NB4 (cell line): ENCODE data around the gene PARD3.
A peak's percentile ranks its signal among the peaks of the same experiment; 100 is the strongest.

Experiments used
- DNase-seq: peaks from one replicate; pipeline ENCODE4 v3.0.0; 2010; ENCODE audit warnings: low read depth
- H3K4me3 ChIP-seq: one replicate; pipeline ENCODE4 v1.5.1; 2011; ENCODE audit warnings: mild to moderate bottlenecking, low read depth, low read length, moderate library complexity
- CTCF ChIP-seq: IDR thresholded peaks from one replicate; pipeline ENCODE4 v1.5.1; 2012; ENCODE audit warnings: low read depth, low read length
- MAX ChIP-seq: IDR thresholded peaks from 2 replicates; pipeline ENCODE4 v1.6.1; 2011; ENCODE audit warnings: low read depth, low read length
- MYC ChIP-seq: IDR thresholded peaks from 2 replicates; pipeline ENCODE4 v1.6.1; 2011; ENCODE audit warnings: low read depth, low read length
- POLR2A ChIP-seq: IDR thresholded peaks from 2 replicates; pipeline ENCODE4 v1.6.1; 2011; ENCODE audit warnings: mild to moderate bottlenecking; ENCODE audit not compliant: insufficient read length; ENCODE audit errors: extremely low read depth

PARD3 gene

GRCh38 chr10:34641147-34641912 is 173.8 kb downstream of the PARD3 start:
- no peak overlapping the region for H3K4me3 ChIP-seq
- TF ChIP-seq MYC (no peak), MAX (no peak), POLR2A (no peak), CTCF (no peak)
- DNase-seq, result no peak

GRCh38 chr10:34638406-34639054 is 176.6 kb downstream of the PARD3 start:
- TF ChIP-seq MAX (no peak), CTCF (peak; percentile 59), MYC (no peak), POLR2A (no peak)
- peak; percentile 73 for DNase-seq
- H3K4me3 ChIP-seq, result no peak overlapping the region

GRCh38 chr10:34637418-34637911 is 177.6 kb downstream of the PARD3 start:
- H3K4me3 ChIP-seq, result no peak overlapping the region
- DNase-seq, result peak; percentile 43
- TF ChIP-seq MAX, result no peak
- no peak for TF ChIP-seq MYC
- TF ChIP-seq POLR2A, result no peak
- TF ChIP-seq CTCF, result peak; percentile 81

- DNase-seq, result no peak
- no peak for TF ChIP-seq MAX
- TF ChIP-seq CTCF, result no peak
- TF ChIP-seq MYC, result no peak
- no peak for TF ChIP-seq POLR2A
- H3K4me3 ChIP-seq, result no peak overlapping the region
Observed at GRCh38 chr10:34635111-34635510, 180.0 kb downstream of the PARD3 start.

GRCh38 chr10:34633374-34633773 is 181.7 kb downstream of the PARD3 start:
- H3K4me3 ChIP-seq, result no peak overlapping the region
- DNase-seq, result no peak
- TF ChIP-seq CTCF, result no peak
- no peak for TF ChIP-seq POLR2A
- no peak for TF ChIP-seq MAX
